Kidney (tissue), 14 donors: Measurements from ENCODE around the gene SCUBE3. TPM values are rescaled to one million over a fixed set of nuclear protein-coding genes. Genes with fewer than 3 reads are reported as not detected.

Experiments used
- DNase-seq, 5 donors: peaks; one replicate each; pipeline ENCODE4 v3.0.0-alpha.2; 2013 to 2020
- FAIRE-seq: peaks from 2 replicates; lab custom pipeline; 2012; peaks lifted over from hg19 to GRCh38; lab: Jason Lieb, UNC
- H3K27ac ChIP-seq, 2 donors: one replicate each; pipeline ENCODE4 v1.7.0; 2013; ENCODE audit warnings: low read depth in 2 of 2, low read length in 2 of 2, inconsistent platforms in 1 of 2
- H3K27me3 ChIP-seq: one replicate; pipeline ENCODE4 v1.7.1; 2013; ENCODE audit warnings: low read length, inconsistent platforms; ENCODE audit not compliant: control insufficient read depth, insufficient read depth
- H3K36me3 ChIP-seq, 3 donors: one replicate each; pipeline versions ENCODE4 v1.7.0 to v1.7.1; 2013; ENCODE audit warnings: low read length in 3 of 3, control low read depth in 1 of 3, inconsistent platforms in 1 of 3; ENCODE audit not compliant: insufficient read depth in 3 of 3, control insufficient read depth in 2 of 3
- H3K4me1 ChIP-seq, 3 donors: one replicate each; pipeline versions ENCODE4 v1.7.0 to v1.7.1; 2013; ENCODE audit warnings: low read length in 3 of 3, inconsistent platforms in 1 of 3, low read depth in 1 of 3; ENCODE audit not compliant: control insufficient read depth in 2 of 3, insufficient read depth in 2 of 3
- H3K4me3 ChIP-seq, 3 donors: one replicate each; pipeline versions ENCODE4 v1.7.0 to v1.8.1; 2013; ENCODE audit warnings: low read length in 3 of 3, control low read depth in 1 of 3, inconsistent platforms in 1 of 3
- H3K9ac ChIP-seq, 3 donors: one replicate each; pipeline versions ENCODE4 v1.7.0 to v1.7.1; 2013; ENCODE audit warnings: low read length in 3 of 3, control low read depth in 1 of 3, inconsistent platforms in 1 of 3
- H3K9me3 ChIP-seq, 3 donors: one replicate each; pipeline versions ENCODE4 v1.7.0 to v1.7.1; 2013; ENCODE audit warnings: low read length in 3 of 3, control low read depth in 1 of 3, inconsistent platforms in 1 of 3; ENCODE audit not compliant: control insufficient read depth in 2 of 3, insufficient read depth in 1 of 3
- intact Hi-C: fragments of 100-400 bp; cut with DNase I; formaldehyde crosslinking; loops from one replicate; pipeline ENCODE4 v1.11.1; 2022
- polyA plus RNA-seq: library from polyadenylated mRNA; stranded (reverse); fragments of 350-450 nt; fragmentation: Illumina TruSeq; extraction: RNeasy Lipid Tissue Mini Kit (QIAGEN cat#74804); gene quantifications from one replicate; pipeline ENCODE4 v1.2.3, GENCODE V29; 2014; ENCODE audit warnings: low read depth, low replicate concordance; ENCODE audit not compliant: insufficient read depth
- total RNA-seq: library from RNA; stranded (reverse); fragmentation: NEBNext Ultra II Directional; extraction: Animal tissue kit (Norgen Biotek cat#: 25700); gene quantifications from one replicate; pipeline ENCODE4 v1.2.1, GENCODE V29; 2021
- TF ChIP-seq, protein P1 (sequence below): IDR thresholded peaks from 3 replicates; pipeline ENCODE4 v1.5.1; 2012; ENCODE audit warnings: mild to moderate bottlenecking, moderate library complexity, borderline replicate concordance; ENCODE audit not compliant: insufficient read depth; ENCODE audit errors: extremely low read depth
- donor health status: control.
- donor health status: control.
- donor health status: control.
- donor health status: control.
- donor health status: control.
- donor health status: DM: yes; HTN: yes; CAD: no.
- donor health status: Normal renal cell carcinoma (clear cell type).

SCUBE3 gene
- total and polyA plus RNA-seq, 2 donors from 2014 or later: 2.5 to 4.5 TPM

DNA sequence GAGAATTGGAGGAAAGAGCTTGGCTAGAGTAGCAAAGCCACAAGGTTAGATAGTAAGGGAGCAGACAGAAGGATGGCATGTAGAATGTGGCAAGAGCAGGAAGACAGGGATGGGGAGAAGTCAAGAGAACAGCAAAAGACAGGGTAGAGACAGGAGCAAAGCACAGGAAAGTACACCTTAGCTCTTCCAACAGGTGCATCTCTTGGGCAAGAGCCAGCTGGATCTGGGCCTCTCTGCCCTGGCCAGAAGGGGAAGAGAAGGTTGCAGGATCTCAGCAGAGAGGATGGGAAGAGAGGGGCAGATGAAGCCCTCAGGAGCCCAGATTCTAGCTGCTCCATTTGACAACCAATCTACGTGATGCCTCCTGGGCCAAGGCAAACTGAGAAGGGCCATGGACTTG, 16.7 kb downstream of the SCUBE3 start:
- TF ChIP-seq, protein P1, sequence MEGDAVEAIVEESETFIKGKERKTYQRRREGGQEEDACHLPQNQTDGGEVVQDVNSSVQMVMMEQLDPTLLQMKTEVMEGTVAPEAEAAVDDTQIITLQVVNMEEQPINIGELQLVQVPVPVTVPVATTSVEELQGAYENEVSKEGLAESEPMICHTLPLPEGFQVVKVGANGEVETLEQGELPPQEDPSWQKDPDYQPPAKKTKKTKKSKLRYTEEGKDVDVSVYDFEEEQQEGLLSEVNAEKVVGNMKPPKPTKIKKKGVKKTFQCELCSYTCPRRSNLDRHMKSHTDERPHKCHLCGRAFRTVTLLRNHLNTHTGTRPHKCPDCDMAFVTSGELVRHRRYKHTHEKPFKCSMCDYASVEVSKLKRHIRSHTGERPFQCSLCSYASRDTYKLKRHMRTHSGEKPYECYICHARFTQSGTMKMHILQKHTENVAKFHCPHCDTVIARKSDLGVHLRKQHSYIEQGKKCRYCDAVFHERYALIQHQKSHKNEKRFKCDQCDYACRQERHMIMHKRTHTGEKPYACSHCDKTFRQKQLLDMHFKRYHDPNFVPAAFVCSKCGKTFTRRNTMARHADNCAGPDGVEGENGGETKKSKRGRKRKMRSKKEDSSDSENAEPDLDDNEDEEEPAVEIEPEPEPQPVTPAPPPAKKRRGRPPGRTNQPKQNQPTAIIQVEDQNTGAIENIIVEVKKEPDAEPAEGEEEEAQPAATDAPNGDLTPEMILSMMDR: no peak
- Histone ChIP-seq H3K36me3 (peaks cover 0 to 2% (median 0%) of the 10 kb centered on the region in 3 donors), H3K9ac (no peak overlapping the region), H3K4me3 (no peak overlapping the region), H3K27ac (no peak overlapping the region), H3K9me3 (no peaks in the 10 kb centered on the region), H3K27me3 (no peaks in the 10 kb centered on the region), H3K4me1 (peaks cover 0 to 15% (median 9%) of the 10 kb centered on the region in 3 donors)
- intact Hi-C loops: no loop called here
- DNase-seq (no peak), FAIRE-seq (no peak)

DNA sequence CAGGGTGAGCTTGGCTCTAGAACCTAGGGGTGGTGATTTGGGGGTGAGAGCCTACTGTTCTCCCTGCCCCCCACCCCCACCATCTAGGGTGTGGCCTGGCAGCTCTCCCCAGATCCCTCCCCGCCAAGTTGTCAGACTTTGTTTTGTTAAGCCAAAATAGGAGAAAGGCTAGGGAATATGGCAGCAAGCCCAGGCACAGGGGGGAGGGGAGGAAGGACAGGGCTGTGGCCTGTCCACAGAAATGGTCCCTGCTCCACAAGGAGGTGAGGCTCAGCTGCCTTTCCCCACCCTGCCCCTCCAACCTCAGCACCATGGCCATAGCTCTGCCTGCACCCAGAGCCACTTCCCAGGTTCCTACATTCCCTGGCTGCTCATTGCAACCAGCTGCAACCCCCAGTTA, 17.2 kb downstream of the SCUBE3 start:
- Histone ChIP-seq H3K27me3 (no peaks in the 10 kb centered on the region), H3K4me1 (peaks cover 0 to 15% (median 9%) of the 10 kb centered on the region in 3 donors), H3K27ac (no peak overlapping the region), H3K4me3 (no peak overlapping the region), H3K36me3 (peaks cover 0 to 2% (median 0%) of the 10 kb centered on the region in 3 donors), H3K9ac (no peak overlapping the region), H3K9me3 (no peaks in the 10 kb centered on the region)
- intact Hi-C loops: no loop called here
- TF ChIP-seq, protein P1: no peak
- FAIRE-seq (no peak), DNase-seq (peak in 2 of 5 donors; percentile 33 to 91)

DNA sequence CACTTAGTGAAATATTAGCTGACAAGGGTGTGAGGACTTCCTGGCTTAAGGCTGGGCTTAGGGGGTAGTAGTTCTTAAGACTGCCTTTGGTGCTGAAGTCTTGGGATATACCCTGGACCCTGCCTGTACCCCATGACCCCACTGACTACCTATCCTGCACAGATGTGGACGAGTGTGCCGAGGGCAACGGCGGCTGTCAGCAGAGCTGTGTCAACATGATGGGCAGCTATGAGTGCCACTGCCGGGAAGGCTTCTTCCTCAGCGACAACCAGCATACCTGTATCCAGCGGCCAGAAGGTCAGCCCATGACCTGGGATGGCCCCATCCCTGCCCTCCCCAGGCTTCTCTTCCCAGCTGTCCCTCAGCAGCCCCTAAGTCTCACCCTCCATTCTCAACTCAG, 17.8 kb downstream of the SCUBE3 start:
- Histone ChIP-seq H3K27me3 (no peaks in the 10 kb centered on the region), H3K27ac (no peak overlapping the region), H3K9ac (no peak overlapping the region), H3K9me3 (no peaks in the 10 kb centered on the region), H3K36me3 (peaks cover 0 to 2% (median 0%) of the 10 kb centered on the region in 3 donors), H3K4me3 (no peak overlapping the region), H3K4me1 (peaks cover 0 to 15% (median 9%) of the 10 kb centered on the region in 3 donors)
- intact Hi-C loops: no loop called here
- DNase-seq (no peak), FAIRE-seq (no peak)
- TF ChIP-seq, protein P1: no peak

DNA sequence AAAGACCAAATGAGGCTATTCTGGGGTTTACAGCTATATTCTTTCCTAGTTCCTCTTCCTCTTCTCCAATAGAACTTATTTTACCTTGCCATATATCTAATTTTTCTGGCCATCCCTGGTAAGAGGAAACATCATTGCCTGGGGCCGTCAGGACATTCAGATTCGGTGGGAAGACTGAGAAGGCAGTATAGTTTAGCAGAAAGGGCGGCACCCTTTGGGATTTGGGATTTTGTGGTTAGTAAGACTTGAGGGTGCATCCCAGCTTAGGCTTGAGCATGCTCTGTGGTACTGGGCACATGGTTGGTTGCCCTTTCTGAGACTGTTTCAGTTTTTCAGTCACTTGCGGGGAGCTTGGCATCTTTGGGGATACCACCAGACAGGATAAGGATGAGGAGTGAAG, 21.1 kb downstream of the SCUBE3 start:
- intact Hi-C loops: no loop called here
- Histone ChIP-seq H3K27ac (no peak overlapping the region), H3K4me1 (peaks cover 0 to 15% (median 14%) of the 10 kb centered on the region in 3 donors), H3K27me3 (no peaks in the 10 kb centered on the region), H3K4me3 (no peak overlapping the region), H3K9ac (no peak overlapping the region), H3K36me3 (no peaks in the 10 kb centered on the region), H3K9me3 (no peaks in the 10 kb centered on the region)
- DNase-seq (no peak), FAIRE-seq (no peak)
- TF ChIP-seq, protein P1: no peak
